CD4-positive, alpha-beta T cell treated with Interleukin-10 for 1 hour (primary cell): ENCODE results near the gene PBRM1.

ENCODE experiments used
- DNase-seq: peaks from one replicate; pipeline ENCODE4 v3.0.0-alpha.2; 2020

PBRM1 gene

DNA sequence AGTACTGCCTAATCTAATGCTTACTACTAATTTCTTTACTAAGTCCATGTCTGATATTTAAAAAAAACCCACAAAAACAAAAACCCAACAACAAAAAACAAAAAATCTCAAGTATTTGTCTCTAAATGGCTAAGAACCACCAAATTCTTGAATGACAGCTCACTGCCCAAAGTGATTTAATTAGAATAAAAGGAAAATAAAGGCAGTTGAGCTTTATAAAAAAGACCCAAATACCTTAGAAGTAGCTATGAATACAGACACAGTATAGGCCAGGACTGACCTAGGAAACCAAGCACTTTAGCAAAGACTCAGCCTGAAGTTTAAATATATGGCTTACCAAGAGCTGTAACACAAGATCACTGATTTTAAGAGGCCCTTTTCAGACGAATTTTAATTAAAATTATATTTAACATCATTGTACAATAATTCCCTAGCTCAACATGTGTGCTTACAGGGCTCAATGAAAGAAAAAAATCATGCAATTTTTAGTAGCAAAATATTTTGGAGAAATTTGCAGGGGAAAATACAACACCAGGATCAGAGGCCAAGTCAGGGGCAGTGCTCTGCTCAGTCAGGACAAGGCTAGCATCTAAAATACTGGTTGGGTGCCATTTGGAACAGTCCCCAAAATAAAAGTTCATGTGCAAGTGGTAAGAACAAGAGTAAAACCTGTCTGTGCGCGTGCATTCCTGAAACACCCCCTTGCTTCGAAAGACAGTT is 124.5 kb downstream of the PBRM1 start:
- DNase-seq = no peak

DNA sequence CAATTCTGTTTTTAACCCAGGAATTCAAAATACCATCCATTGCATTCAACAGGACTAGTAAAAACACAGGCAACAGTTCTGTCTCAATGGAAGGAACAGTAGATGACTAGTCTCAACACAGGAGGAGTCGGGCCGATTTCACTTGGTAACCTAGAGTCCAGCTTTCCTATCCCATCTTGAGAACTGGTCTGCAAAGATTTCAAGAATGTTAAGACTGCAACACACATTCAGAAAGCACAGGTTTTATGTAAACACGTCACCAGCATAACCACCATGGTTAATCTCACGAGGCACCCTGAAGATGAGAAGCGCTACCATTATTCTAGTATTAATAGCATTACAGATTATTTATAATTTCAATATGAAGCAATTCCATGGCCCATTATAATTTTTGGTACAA is 127.3 kb downstream of the PBRM1 start:
- no peak for DNase-seq

DNA sequence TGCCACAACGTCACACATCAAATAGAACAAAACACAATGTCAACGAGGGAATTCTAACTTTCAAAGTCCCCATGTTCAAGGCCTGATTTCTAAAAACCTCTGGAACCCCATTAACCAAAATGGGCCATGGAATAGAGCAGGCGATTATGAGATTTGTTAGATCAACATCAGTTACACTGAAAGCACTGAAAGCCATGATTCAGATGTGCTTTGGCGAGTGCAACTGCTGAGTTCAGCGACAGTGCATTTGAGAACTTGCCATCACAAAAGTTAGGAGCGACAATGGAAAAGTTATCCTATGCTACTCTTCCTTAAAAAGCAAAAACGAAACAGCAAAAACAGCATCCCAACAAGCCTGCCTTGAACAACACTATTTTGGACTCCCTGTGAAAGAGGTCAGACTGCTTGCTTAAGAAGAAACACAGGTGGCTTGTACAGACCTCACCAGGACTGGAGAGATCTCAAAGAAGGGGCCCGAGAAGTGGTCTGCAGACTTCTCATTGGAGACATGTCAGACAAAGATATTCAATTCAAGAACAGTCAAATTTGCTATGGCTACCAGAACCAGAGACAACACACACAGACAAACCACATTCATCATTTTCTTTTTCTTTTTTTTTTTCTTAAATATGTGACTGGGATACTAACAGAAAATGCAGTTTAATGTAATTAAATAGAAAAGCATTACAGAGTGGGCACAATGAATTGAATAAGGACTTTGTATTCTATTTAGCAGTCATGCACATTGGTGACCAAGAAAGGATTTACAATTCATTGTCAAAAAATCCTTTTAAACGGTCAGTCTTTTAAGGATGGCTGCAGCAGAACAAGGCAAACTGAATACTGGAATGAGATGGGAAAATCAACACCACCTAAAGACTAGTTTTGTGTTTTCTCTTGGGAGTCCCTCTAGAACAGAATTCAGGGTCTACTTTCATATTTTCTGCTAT is 128.4 kb downstream of the PBRM1 start:
- DNase-seq = no peak

DNA sequence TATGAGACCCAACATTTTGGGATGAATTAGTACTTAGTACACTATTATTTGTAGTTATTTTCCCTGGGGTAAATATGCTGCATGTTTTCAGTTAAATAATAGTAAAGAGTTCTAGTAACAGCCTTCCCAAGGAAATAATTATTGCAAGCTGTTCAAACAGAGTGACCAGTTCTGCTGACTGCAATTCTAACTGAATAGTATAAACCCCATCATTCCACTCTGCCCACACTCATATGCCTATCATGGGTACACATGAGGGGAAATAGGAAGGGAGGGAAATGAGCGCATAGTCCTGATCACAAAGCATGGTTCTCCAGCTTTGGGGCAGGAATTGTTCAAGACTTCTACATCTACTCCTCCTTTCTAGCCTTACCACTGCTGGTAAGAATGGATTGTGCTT is 130.7 kb downstream of the PBRM1 start:
- DNase-seq = no peak

DNA sequence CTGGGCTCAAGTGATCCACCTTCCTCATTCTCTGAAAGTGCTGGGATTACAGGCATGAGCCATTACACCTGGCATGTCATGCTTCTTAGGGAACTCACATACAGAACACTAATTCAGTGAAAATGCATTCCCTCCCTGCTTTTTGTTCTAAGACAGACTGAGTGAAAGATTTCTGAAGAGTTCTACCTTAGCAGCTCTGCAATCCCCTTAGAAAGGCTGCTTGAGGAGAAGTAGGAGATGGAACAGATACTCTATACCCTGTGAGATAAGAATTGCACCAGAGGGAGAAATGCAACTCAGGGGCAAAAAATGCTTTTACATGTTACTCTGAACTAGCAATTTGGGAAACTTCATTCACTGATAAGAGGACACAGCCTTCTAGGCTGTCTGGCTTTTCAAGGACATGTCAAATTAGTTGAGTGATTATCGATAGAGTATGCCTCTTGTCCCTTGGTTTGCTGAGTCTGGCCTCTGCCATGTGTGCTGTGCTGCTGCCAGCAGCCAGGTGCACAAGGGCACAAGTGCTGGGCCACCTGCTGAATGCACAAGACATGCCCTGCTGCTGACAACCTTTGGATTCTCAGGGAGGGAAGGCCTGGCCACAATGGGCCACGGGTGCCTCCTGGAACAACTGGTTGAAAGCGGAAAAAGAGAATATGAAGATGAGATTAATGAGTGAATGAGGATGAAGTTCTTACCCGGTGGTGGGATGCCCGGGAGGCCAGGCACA is 131.5 kb downstream of the PBRM1 start:
- DNase-seq = no peak

DNA sequence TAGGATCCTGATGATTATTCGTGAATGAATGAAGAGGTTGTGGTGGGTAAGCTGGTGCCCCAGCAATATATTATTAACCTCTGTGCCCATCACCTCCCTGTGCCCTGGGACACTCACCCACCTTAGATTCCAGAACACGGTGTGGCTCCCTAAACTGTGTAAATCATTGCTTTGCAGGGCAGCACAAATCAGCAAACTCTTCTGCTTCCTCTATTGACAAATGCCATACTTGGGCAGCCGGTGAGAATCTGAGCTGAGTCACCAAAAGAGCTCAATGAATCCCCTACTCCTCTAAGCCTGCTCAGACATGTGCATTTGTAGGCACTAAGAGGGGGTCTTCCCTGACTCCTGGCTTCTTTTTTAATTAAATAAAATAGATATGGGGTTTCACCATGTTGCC is 133.6 kb downstream of the PBRM1 start:
- DNase-seq = no peak

DNA sequence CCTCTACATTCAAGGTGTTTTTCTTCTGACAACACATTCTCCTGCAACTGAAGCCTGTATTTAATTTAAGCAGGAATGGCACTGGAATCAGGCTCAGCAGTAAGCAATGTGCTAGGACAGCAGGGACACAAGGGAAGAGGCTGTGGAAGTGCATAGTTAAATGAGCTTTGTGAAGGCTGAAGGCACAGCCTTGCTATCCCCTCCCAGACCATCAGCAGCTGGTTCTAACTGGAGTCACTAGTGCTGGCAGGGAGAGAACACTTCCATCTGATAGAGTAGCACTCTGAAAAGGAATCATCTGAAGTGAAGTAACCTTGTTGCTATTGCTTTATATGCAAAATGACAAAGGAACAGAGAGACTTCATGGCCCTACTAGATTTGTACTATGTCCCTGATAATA is 134.6 kb downstream of the PBRM1 start:
- DNase-seq = no peak

DNA sequence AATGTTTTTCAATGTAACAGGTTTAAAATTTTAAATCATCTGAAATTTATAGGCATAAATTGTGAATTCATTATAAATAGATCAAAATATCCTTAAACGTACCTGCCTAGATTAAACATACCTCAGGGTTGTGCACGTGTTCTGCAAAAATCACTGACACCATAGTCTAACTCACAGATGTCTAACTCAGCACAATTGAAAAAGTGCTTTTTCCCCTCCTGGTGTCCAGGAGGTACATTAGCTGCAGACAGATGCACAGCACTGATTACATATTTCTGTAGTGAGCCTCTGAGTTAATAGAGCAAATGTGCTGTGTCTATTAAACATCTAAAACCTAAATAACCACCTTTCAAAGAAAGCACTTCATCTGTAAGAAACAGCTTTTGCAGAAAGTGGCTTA is 138.6 kb downstream of the PBRM1 start:
- no peak for DNase-seq

DNA sequence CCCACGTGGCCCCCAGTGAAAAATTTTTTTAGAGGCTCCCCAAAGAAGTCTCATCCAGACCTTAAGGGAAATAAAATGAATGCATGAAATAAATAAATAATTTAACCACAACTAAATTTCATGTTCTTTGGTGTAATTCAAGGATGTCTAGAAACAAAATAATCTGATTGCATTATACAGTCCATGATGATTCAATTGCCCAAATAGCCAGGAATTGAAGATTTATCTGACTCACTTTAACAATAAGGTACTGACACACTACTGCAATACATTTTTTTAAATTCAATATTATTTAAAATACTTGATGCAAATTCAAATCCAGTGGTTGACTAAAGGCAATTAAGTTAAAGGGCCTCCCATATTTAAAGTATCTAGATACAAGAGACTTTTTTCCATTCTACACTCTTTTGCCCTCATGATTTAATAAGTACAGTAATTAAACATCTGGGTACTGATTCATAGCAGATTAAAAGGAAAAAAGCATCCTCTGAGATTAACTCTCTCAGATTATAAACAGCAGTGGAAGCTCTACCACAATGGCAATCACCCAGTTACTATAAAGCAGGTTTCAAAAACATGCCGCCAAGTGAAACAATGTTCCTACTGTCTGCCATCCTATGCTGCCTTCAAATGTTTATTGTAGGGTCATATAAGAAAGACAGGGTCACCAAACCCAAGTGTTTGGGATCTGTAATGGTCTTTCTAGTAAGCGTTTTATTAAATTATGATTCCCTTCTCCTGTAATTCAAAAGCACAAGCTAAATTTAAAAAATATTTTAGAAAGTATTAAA is 139.4 kb downstream of the PBRM1 start:
- no peak for DNase-seq

DNA sequence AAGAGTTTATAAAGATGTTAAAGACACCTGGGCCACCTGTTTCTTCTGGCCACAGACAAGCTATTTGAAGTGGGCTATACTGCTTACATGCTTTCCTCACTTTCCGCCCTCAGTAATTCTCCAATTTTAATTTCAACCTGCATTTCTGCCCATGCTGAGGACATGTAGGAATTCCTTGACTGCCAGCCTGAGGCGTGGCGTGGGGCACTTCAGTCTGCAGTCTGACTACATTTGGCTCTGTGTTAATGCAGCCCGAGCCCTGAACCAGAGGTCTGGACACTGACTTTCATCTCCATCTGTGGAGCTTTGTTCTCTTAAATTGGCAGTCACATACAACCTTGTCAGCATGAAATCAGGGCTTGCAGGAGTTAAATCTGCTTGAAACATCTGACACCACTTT is 140.8 kb downstream of the PBRM1 start:
- no peak for DNase-seq

DNA sequence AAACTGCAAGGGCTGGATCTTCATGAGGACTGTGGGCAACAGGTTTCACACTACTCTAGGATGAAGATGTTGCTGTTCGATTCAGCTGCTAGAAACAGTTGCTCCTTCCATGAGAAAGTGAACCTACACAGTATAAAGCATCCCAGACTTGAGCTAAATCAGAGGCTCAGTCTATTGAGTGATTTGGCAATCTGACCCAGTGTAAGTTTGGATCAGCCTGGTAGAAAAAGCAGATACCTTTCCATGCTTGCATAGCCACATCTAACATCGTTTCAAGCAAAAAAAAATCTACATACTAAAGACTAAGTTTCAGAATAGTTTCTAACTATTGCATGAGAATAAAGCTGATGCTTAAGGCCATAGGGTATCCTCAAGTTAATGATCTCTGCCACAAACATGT is 144.7 kb downstream of the PBRM1 start:
- no peak for DNase-seq

DNA sequence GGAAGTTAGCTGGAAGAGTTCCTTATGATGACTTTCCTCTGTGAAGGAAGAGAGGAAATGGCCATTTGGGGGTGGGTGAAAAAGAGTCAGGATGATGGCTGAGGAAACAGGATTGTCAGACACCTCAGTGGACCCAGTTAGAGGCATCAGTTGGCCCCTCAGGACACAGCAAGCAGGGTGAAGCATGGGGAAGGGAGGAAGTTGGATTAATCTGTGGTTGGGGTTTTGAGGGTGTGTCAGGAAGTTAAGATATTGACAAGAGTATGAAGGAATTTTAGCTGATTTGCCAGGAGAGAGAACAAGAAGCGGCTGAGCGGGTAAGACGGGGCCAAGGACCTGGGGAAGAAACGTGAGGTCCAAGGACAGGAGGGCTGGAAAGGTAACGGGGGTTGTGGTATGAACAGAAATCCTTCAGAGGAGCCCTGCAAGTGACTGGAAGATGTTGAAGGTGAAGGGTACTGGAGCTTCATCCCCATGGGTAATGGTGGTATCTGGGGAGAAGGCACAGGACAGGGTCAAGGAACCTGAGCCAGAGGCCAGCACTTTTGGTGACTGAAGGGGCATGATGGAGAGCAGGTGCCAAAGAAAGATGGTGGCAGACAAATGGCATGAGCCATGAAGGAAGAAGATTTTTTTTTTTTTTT is 146.6 kb downstream of the PBRM1 start:
- no peak for DNase-seq

DNA sequence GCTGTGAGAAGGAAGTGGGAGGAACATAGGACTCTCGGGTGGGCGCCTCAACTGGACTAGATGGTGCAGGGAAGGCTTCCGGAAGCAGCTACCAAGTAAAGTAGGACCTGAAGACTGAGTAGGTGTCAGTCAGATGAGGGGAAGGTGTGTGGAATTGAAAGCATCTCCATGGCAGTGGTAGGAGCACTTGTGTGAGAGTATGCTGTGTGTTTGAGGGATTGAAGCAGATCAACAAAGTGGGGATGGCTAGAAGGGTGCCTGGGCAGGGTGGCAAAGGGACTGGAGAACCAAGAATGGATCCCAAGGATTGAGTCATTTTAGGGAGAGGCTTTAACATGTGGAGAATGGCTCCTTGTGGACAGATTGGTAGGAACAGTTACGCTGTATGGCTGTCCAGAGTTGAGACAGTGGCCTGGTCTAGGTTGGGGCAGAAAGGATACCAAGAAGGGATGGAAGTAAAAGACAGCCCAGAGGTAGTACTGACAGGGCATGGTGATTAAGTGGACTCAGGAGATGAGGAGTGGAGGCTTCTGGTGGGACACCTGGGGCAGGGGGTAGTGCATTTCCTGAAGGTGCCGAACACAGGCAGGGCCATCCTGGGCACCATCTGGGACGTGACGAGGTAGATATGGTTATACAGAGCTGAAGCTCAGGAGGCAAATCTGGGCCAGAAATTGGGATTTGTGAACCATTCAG is 147.8 kb downstream of the PBRM1 start:
- no peak for DNase-seq

DNA sequence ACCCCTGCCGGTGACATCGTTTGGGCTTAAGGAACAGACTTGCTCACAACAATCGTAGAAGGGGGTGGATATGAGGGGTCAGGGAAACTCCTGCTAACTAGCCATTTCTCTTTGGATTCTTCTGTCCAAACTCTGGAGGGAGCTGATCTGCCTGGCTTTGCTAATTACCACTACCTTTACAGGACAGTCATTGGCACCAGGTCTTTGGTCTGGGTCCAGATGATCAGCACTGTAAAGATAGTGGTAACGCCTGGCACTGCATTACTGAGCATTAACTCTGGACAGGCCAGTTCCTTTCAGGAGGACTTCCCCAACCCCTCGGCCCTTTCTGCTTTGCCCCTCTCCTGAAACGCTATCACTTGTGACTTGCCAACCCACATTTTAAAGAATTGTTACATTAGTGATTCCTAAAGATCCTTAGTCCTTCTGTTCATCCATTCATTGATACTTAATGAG is 148.5 kb downstream of the PBRM1 start:
- DNase-seq = no peak

DNA sequence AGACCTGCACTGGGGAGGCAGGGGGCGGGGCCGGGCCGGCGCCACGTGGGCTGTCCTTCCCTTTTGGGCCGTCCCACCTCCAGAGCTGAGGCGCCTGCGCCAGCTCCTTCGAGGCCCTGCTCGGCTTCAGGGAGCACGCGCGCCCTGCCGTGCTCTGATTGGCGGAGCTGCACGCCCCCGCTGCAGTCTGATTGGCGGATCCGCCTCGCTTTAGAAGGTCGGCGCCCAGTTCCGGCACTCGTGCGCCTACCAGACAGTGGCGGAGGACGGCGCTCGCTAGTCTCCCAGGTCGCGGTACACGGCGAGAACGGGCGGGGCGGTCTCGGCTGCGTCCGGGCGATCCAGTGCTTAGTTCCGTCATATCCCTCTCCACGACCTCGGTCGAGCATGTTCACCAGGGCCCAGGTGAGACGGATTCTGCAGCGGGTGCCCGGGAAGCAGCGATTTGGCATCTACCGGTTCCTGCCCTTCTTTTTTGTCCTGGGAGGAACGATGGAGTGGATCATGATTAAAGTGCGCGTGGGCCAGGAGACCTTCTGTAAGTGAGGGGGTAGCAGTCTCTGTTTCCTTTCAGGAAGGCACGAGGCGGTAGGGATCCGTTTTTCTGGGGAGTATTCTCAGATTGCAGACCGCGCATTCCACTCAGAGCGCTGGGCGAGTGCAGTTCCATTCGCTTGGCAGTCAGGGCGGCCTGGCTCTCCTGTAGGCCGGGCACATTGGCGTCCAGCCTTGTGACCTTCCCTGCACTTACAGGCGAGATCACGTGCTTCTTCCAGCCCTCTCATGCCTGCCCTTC is 149.1 kb downstream of the PBRM1 start, which contains the start of gene UQCC5:
Gene UQCC5 (plus strand): TSS at position 237 of the 796 bp plus-strand sequence. CDS start 151 bp downstream, at position 388.
- DNase-seq = peak; percentile 98

DNA sequence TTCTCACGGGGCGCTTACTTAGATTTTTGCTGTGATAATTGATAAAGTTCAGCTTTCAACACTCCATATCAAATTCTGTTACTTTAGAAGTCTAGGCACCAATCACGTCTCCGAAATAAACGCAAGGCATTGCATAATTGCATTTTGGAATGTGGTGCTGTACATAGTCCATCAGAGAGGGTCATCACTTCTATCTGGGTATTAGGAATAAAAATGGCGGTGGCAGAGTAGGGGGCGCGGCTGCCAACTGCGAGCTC is 149.7 kb downstream of the PBRM1 start:
- no peak for DNase-seq

DNA sequence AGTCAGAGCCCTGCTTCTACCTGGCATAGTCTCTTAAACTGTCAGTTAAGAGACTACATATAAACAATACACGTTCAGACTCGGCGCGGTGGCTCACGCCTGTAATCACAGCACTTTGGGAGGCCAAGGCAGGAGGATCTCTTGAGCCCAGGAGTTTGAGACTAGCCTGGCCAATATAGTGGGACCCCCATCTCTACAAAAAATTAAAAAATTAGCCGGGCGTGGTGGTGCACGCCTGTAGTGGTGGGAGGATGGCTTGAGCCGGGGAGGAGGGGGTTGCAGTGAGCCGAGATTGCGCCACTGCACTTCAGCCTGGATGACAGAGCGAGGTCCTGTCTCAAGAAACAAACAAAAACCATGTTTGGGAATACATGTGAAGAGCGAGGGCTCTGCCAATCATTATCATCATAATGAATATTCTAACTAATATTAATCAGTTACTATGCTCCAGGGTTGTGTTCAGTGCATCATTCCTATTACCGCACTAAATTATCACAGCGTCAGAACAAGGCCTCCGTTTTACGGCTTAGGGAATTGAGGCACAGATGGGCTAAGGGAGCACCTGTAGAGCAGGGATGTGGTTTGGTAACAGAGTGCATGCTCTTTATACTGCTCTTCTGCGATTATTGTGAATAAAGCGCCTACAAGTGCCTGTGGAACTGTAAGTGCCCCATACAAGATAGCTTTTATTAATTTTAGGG is 150.2 kb downstream of the PBRM1 start:
- no peak for DNase-seq

DNA sequence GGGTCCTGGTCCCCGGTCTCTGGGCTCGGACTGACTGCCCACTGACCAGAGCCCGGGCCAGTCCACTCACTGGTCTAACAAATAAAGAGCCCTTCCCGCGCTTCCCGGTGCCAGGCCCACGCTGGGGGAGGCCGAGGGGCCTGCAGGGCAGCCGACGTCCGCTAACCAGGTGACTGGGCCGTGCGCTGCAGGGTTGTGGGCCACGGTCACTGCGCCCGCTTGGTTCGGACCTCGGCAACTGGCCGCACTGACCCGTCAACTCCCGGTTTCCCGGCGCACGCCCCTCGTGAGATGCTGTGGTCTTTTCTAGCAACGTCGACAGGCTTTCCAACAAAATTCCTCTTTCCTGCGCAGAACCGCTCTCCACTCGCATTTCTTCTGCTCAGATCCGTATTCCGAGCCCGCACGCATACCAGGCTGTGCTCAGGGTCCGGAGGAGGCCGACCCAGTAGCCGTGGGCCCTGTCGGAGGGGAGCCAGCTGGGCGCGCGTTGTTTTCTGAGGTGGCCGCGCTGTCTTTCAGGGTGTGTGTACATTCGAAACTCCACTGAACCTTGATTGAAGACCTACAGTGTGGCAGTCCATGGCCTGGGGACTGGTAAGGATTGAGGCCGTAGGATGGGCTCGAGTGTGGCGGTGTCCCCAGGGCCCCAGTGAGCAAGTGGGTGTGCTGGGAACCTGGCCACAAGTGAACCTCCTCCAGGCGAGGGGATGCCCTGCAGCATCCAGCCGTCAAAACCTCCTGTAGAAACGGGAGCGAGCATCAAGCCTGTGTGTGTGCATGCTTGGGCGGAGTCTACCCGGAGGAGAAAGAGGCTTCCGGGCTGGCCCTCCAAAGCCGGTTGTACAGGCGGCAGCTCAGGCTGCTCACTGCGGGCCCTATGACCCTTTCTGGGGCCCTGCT is 151.2 kb downstream of the PBRM1 start:
- no peak for DNase-seq
